Adrenal gland (tissue), 12 donors: Measurements from ENCODE around the gene SAA4. TPM values are rescaled to one million over a fixed set of nuclear protein-coding genes. Genes with fewer than 3 reads are reported as not detected.
"Not testable (repeated sequence)": the region's sequence is repeated elsewhere in the genome, so short reads cannot be mapped to it uniquely, and the experiment has no call there.

Experiments used
- DNase-seq, 7 donors: peaks; one replicate each; pipeline ENCODE4 v3.0.0-alpha.2; 2019 to 2020
- H3K27ac ChIP-seq, 5 donors: fragments of 200-600 bp; sonication (generic) in 4 of 5; 1 replicate in 3 of 5; 2 replicates in 2 of 5; pipeline versions ENCODE4 v1.5.1 to v1.8.0; 2016 to 2020; ENCODE audit warnings: mild to moderate bottlenecking in 1 of 5
- H3K27me3 ChIP-seq: fragments of 200-600 bp; 2 replicates; pipeline ENCODE4 v1.8.0; 2021
- H3K36me3 ChIP-seq, 2 donors: fragments of 200-600 bp; replicated peaks in 1 of 2; 1 replicate in 1 of 2; 2 replicates in 1 of 2; pipeline versions ENCODE4 v1.5.1 to v1.8.0; 2018 to 2022
- H3K4me1 ChIP-seq, 2 donors: fragments of 200-600 bp; replicated peaks in 1 of 2; 1 replicate in 1 of 2; 2 replicates in 1 of 2; pipeline versions ENCODE4 v1.5.1 to v1.8.0; 2018 to 2021
- H3K4me3 ChIP-seq, 4 donors: fragments of 200-600 bp; sonication (generic) in 3 of 4; one replicate each; pipeline ENCODE4 v1.5.1; 2016 to 2018
- H3K9me3 ChIP-seq, 3 donors: fragments of 200-600 bp; sonication (generic) in 1 of 3; replicated peaks in 1 of 3; 1 replicate in 2 of 3; 2 replicates in 1 of 3; pipeline versions ENCODE4 v1.5.1 to v1.8.0; 2016 to 2021
- CTCF ChIP-seq, 6 experiments: fragments of 450-650 bp in 4 of 6; fragments of 200-600 bp in 2 of 6; sonication (generic) in 1 of 6; IDR thresholded peaks; 1 replicate in 5 of 6; 2 replicates in 1 of 6; pipeline versions ENCODE4 v1.5.1 to v1.8.0; 2016 to 2021; ENCODE audit warnings: antibody characterized with exemption in 6 of 6, mild to moderate bottlenecking in 2 of 6, moderate library complexity in 1 of 6
- POLR2A ChIP-seq, 2 donors: fragments of 450-650 bp; IDR thresholded peaks; one replicate each; pipeline ENCODE4 v1.6.1; 2017; ENCODE audit warnings: antibody characterized with exemption in 2 of 2, mild to moderate bottlenecking in 2 of 2, moderate library complexity in 1 of 2
- WGBS, 4 donors: extraction: QIAGEN DNeasy Blood & Tissue Kit in 2 of 4; methylation state at CpG; one replicate each; pipeline versions ENCODE4 v1.1.5 to v1.1.7; 2013 to 2017; 5-methylcytosine and 5-hydroxymethylcytosine counted together
- intact Hi-C, 2 donors: fragments of 100-400 bp; cut with DNase I; formaldehyde crosslinking; loops; one replicate each; pipeline versions ENCODE4 v1.14.1 to v1.15.0; 2022 to 2023
- polyA plus RNA-seq, 3 donors: library from polyadenylated mRNA; stranded (reverse); fragments of 200-250 nt in 2 of 3; fragments of 350-450 nt in 1 of 3; fragmentation: Illumina TruSeq in 1 of 3; extraction: RNeasy Lipid Tissue Mini Kit (QIAGEN cat#74804) in 1 of 3; gene quantifications; one replicate each; pipeline ENCODE4 v1.2.3, GENCODE V29; 2013 to 2014
- total RNA-seq, 9 donors: library from RNA; depleted of rRNA in 4 of 9; stranded (reverse); fragments of >200 nt in 4 of 9; fragments of 120-200 nt in 1 of 9; fragmentation: NEBNext Ultra II Directional in 1 of 9; extraction: Animal tissue kit (Norgen Biotek cat#: 25700) in 1 of 9; gene quantifications; one replicate each; pipeline versions ENCODE4 v1.1.0 to v1.2.4, GENCODE V29; 2013 to 2023
- donor health status: healthy with polysubstance abuse.
- donor health status: Bipolar disorder and iron deficiency.
- donor health status: DM: yes; HTN: yes; CAD: no.
- donor health status: DM: no; HTN: no; CAD: no.
- donor health status: DM: no; HTN: no; CAD: no.
- donor health status: DM: yes; HTN: yes; CAD: no.

SAA4 gene
- total and polyA plus RNA-seq, 12 donors = 0.32 to 4.2 (median 1.2) TPM; not detected in 4

- WGBS, 4 donors = 66 to 72% (median 68%) methylated on average over 4 to 8 of the region's 8 CpGs
- DNase-seq = no peak
Measured at GRCh38 chr11:18265949-18266348, 29.3 kb upstream of the SAA4 start, which contains the start of gene SAA1. TSS of gene SAA1 (plus strand) at chr11:18266264. CDS start at chr11:18266888, 624 bp downstream.

GRCh38 chr11:18264677-18265555 is 28.3 kb upstream of the SAA4 start:
- 48 to 67% (median 59%) methylated on average over 1 of the region's 1 CpG for WGBS, 4 donors
- H3K4me1 ChIP-seq = no peaks in the 10 kb centered on the region
- H3K36me3 ChIP-seq = no peaks in the 10 kb centered on the region
- H3K4me3 ChIP-seq = no peak overlapping the region
- peak in 1 of 7 donors; percentile 39 for DNase-seq
- H3K27ac ChIP-seq = no peak overlapping the region
- no peaks in the 10 kb centered on the region for H3K9me3 ChIP-seq
- intact Hi-C loops = no loop called here
- no peaks in the 10 kb centered on the region for H3K27me3 ChIP-seq
- TF ChIP-seq CTCF (IDR thresholded peaks at IDR 0.05) (no peak), POLR2A (IDR thresholded peaks at IDR 0.05) (no peak)

More at GRCh38 chr11:18265949-18266348, 29.3 kb upstream of the SAA4 start, which contains the start of gene SAA1:
- Histone ChIP-seq H3K4me3 (no peak within 1 kb of the TSS), H3K27ac (no peak within 1 kb of the TSS), H3K36me3 (no peaks in the 10 kb centered on the region), H3K9me3 (no peaks in the 10 kb centered on the region), H3K4me1 (no peaks in the 10 kb centered on the region), H3K27me3 (no peaks in the 10 kb centered on the region)
- intact Hi-C loops = no loop called here
- no peak for TF ChIP-seq POLR2A (IDR thresholded peaks at IDR 0.05)
- TF ChIP-seq CTCF (IDR thresholded peaks at IDR 0.05) = no peak

GRCh38 chr11:18264035-18264434 is 27.4 kb upstream of the SAA4 start:
- 61 to 78% (median 70%) methylated on average over 4 of the region's 4 CpGs for WGBS, 4 donors
- no peaks in the 10 kb centered on the region for H3K4me1 ChIP-seq
- TF ChIP-seq POLR2A (IDR thresholded peaks at IDR 0.05) (no peak), CTCF (IDR thresholded peaks at IDR 0.05) (no peak)
- H3K27ac ChIP-seq = no peak overlapping the region
- DNase-seq = no peak
- H3K36me3 ChIP-seq = no peaks in the 10 kb centered on the region
- H3K27me3 ChIP-seq = no peaks in the 10 kb centered on the region
- H3K9me3 ChIP-seq = no peaks in the 10 kb centered on the region
- no peak overlapping the region for H3K4me3 ChIP-seq
- intact Hi-C loops = no loop called here

GRCh38 chr11:18262681-18263350 is 26.2 kb upstream of the SAA4 start:
- H3K4me3 ChIP-seq, H3K4me1 ChIP-seq, intact Hi-C loops, H3K27me3 ChIP-seq, H3K36me3 ChIP-seq, H3K27ac ChIP-seq, H3K9me3 ChIP-seq, DNase-seq: not testable (repeated sequence)
- 63 to 75% (median 68%) methylated on average over 8 of the region's 8 CpGs for WGBS, 4 donors
